Measurements from ENCODE around the gene TXNDC2.

Gene TXNDC2

GRCh38 chr18:9860682-9861081 lies 25.1 kb upstream of the TXNDC2 start:
- no peak overlapping the region for H3K27ac ChIP-seq
- DNase-seq (ENCODE audit: low spot score), result no peak
- no peak for TF ChIP-seq CTCF (IDR thresholded peaks at IDR 0.05)
- H3K4me3 ChIP-seq, result no peak overlapping the region

DNA sequence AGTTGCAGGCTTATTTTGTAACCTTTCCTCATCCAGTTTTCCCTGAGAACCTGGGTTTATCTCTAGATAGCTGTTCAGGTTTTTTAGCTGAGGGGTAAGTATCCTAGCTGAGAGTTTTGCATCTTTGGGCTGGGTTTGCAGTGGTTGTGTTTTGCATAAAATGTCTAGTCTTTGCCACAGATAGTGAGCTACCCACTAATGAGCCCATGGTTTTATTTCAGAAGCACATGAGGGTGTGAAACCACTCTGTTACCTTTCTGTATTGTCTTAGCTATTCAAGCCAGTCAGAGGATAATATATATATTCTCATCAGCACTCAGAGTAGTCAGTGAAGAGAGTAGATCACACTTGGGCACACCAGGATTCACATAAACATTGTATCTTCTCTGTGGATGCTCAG lies 24.6 kb upstream of the TXNDC2 start:
- Histone ChIP-seq H3K27ac (no peak overlapping the region), H3K4me3 (no peak overlapping the region)
- DNase-seq (ENCODE audit: low spot score), result no peak

GRCh38 chr18:9861933-9862332 lies 23.8 kb upstream of the TXNDC2 start:
- no peak overlapping the region for H3K27ac ChIP-seq
- H3K4me3 ChIP-seq, result no peak overlapping the region
- no peak for DNase-seq (ENCODE audit: low spot score)
- no peak for TF ChIP-seq CTCF (IDR thresholded peaks at IDR 0.05)

More for the DNA sequence above, 24.6 kb upstream of the TXNDC2 start:
- TF ChIP-seq CTCF (IDR thresholded peaks at IDR 0.05), result no peak

- Histone ChIP-seq H3K27ac (no peak overlapping the region), H3K4me3 (no peak overlapping the region)
- DNase-seq (ENCODE audit: low spot score), result no peak
- no peak for TF ChIP-seq CTCF (IDR thresholded peaks at IDR 0.05)
Observed at GRCh38 chr18:9862686-9863085, 23.1 kb upstream of the TXNDC2 start.

- H3K27ac ChIP-seq, result no peak overlapping the region
- no peak overlapping the region for H3K4me3 ChIP-seq
- no peak for TF ChIP-seq CTCF (IDR thresholded peaks at IDR 0.05)
- no peak for DNase-seq (ENCODE audit: low spot score)
Observed at GRCh38 chr18:9863282-9863681, 22.5 kb upstream of the TXNDC2 start.

DNA sequence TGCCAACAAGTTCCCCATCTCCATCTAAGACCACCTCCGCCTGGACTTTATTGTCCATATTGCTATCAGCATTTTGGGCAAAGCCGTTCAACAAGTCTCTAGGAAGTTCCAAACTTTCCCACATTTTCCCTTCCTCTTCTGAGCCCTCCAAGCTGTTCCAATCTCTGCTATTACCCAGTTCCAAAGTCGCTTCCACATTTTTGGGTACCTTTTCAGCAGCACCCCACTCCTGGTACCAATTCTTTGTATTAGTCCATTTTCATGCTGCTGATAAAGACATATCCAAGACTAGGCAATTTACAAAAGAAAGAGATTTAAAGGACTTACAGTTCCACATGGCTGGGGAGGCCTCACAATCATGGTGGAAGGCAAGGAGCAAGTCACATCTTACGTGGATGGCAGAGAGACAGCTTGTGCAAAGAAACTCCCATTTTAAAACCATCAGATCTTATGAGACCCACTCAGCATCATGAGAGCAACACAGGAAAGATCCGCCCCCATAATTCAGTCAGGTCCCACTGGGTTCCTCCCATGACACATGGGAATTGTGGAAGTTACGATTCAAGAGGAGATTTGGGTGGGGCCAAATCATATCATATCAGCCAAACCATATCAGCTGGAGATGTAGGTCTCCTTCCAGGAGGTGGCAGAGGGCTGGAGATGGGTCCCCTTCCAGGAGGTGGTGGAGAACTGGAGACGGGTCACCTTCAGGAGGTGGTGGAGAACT lies 19.8 kb upstream of the TXNDC2 start:
- DNase-seq (ENCODE audit: low spot score), result no peak
- no peak for TF ChIP-seq CTCF (IDR thresholded peaks at IDR 0.05)
- H3K4me3 ChIP-seq, result no peak overlapping the region
- H3K27ac ChIP-seq, result no peak overlapping the region

DNA sequence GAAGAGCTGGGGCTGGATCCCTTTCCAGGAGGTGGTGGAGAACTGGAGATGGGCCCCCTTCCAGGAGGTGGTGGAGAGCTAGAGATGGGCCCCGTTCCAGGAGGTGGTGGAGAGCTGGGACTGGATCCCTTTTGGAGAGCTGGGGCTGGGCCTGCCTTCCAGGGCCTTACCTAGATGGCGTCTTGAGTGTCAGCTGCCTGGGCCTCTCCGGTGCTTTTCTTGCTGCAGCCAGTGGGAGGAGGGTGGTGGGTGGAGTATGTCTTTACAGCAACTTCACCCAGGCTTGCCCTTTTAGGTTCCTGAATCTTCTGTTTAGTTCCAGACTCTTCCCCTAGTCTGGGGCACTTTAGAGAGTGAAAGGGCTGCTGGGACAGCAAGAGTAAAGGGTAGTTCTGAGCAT lies 19.1 kb upstream of the TXNDC2 start:
- DNase-seq (ENCODE audit: low spot score), result no peak
- no peak overlapping the region for H3K4me3 ChIP-seq
- no peak for TF ChIP-seq CTCF (IDR thresholded peaks at IDR 0.05)
- no peak overlapping the region for H3K27ac ChIP-seq

Data from coronary artery (tissue), 2 donors.